GM18858 (cell line): ENCODE measurements around the gene ADAM12.

Experiments used
- ATAC-seq: cut with Tn5 transposase; IDR thresholded peaks from one replicate; pipeline ENCODE4 v1.9.1; 2021; ENCODE audit not compliant: unreplicated experiment

ADAM12 gene

GRCh38 chr10:126242397-126243260 lies 145.6 kb downstream of the ADAM12 start:
- no peak for ATAC-seq

- ATAC-seq, result no peak
Measured at GRCh38 chr10:126240483-126240882, 147.8 kb downstream of the ADAM12 start.

GRCh38 chr10:126239844-126240243 lies 148.4 kb downstream of the ADAM12 start:
- no peak for ATAC-seq

- no peak for ATAC-seq
Measured at GRCh38 chr10:126235979-126236851, 152.1 kb downstream of the ADAM12 start.

- no peak for ATAC-seq
Measured at GRCh38 chr10:126235091-126235978, 152.9 kb downstream of the ADAM12 start.

- ATAC-seq, result no peak
Measured at GRCh38 chr10:126234630-126235029, 153.6 kb downstream of the ADAM12 start.

GRCh38 chr10:126233182-126234148 lies 154.8 kb downstream of the ADAM12 start:
- ATAC-seq, result no peak

- ATAC-seq, result no peak
Measured at GRCh38 chr10:126230587-126230986, 157.7 kb downstream of the ADAM12 start.

GRCh38 chr10:126229686-126230085 lies 158.6 kb downstream of the ADAM12 start:
- ATAC-seq, result no peak

- ATAC-seq, result no peak
Measured at GRCh38 chr10:126227762-126228134, 160.5 kb downstream of the ADAM12 start.

- no peak for ATAC-seq
Measured at GRCh38 chr10:126226988-126227761, 161.1 kb downstream of the ADAM12 start.

GRCh38 chr10:126226205-126226604 lies 162.1 kb downstream of the ADAM12 start:
- ATAC-seq, result no peak

GRCh38 chr10:126225672-126226008 lies 162.6 kb downstream of the ADAM12 start:
- no peak for ATAC-seq

GRCh38 chr10:126224967-126225671 lies 163.2 kb downstream of the ADAM12 start:
- ATAC-seq, result no peak

GRCh38 chr10:126223512-126224067 lies 164.7 kb downstream of the ADAM12 start:
- ATAC-seq, result no peak

- ATAC-seq, result no peak
Measured at GRCh38 chr10:126222736-126223511, 165.4 kb downstream of the ADAM12 start.

GRCh38 chr10:126221874-126222273 lies 166.4 kb downstream of the ADAM12 start:
- ATAC-seq, result no peak
